GM12891 (cell line): ENCODE results near the gene LMO7.

Experiments
- DNase-seq: peaks from one replicate; pipeline ENCODE4 v3.0.0; 2011; ENCODE audit warnings: low spot score; ENCODE audit not compliant: insufficient read length
- FAIRE-seq: peaks from 2 replicates; lab custom pipeline; 2011; peaks lifted over from hg19 to GRCh38; lab: Jason Lieb, UNC
- PAX5 ChIP-seq: IDR thresholded peaks from 2 replicates; pipeline ENCODE4 v1.6.1; 2011; ENCODE audit warnings: low read length, moderate library complexity, mild to moderate bottlenecking; ENCODE audit not compliant: insufficient read depth, severe bottlenecking
- POLR2A ChIP-seq: IDR thresholded peaks from 2 replicates; pipeline ENCODE4 v1.6.1; 2011; ENCODE audit warnings: low read depth, low read length, control low read depth
- POLR2AphosphoS5 ChIP-seq: IDR thresholded peaks from 2 replicates; pipeline ENCODE4 v1.6.1; 2011; ENCODE audit warnings: low read depth, low read length, control low read depth
- POU2F2 ChIP-seq: IDR thresholded peaks from 2 replicates; pipeline ENCODE4 v1.6.1; 2011; ENCODE audit warnings: low read depth, mild to moderate bottlenecking, control low read depth, low read length, moderate library complexity
- SPI1 ChIP-seq: IDR thresholded peaks from 2 replicates; pipeline ENCODE4 v1.6.1; 2011; ENCODE audit warnings: low read depth, low read length, control low read depth
- TAF1 ChIP-seq: IDR thresholded peaks from 2 replicates; pipeline ENCODE4 v1.6.1; 2011; ENCODE audit warnings: low read depth, low read length, control low read depth

LMO7 gene

GRCh38 chr13:75902166-75903104, 266.3 kb downstream of the LMO7 start:
- TF ChIP-seq POU2F2: no peak
- TF ChIP-seq POLR2A: no peak
- TF ChIP-seq POLR2AphosphoS5: no peak
- TF ChIP-seq PAX5: no peak
- no peak for TF ChIP-seq TAF1
- TF ChIP-seq SPI1: no peak
- DNase-seq (no peak), FAIRE-seq (no peak)

- TF ChIP-seq PAX5 (no peak), POU2F2 (no peak), POLR2AphosphoS5 (no peak), TAF1 (no peak), SPI1 (no peak), POLR2A (no peak)
- FAIRE-seq: no peak
- DNase-seq: no peak
These were observed 267.9 kb downstream of the LMO7 start for GRCh38 chr13:75904012-75904411.

- DNase-seq: no peak
- TF ChIP-seq POLR2AphosphoS5 (no peak), PAX5 (no peak), POU2F2 (no peak), SPI1 (no peak), TAF1 (no peak), POLR2A (no peak)
- no peak for FAIRE-seq
These were observed 270.2 kb downstream of the LMO7 start for GRCh38 chr13:75906315-75906714.

GRCh38 chr13:75907044-75907443, 270.9 kb downstream of the LMO7 start:
- FAIRE-seq: no peak
- DNase-seq: no peak
- TF ChIP-seq POU2F2: no peak
- TF ChIP-seq TAF1: no peak
- TF ChIP-seq POLR2AphosphoS5: no peak
- no peak for TF ChIP-seq SPI1
- no peak for TF ChIP-seq POLR2A
- no peak for TF ChIP-seq PAX5

- TF ChIP-seq PAX5 (no peak), POU2F2 (no peak), POLR2AphosphoS5 (no peak), TAF1 (no peak), SPI1 (no peak), POLR2A (no peak)
- DNase-seq (no peak), FAIRE-seq (no peak)
These were observed 272.0 kb downstream of the LMO7 start for GRCh38 chr13:75908141-75908540.
